Measurements from ENCODE around the gene SMG1. TPM values are rescaled to one million over a fixed set of nuclear protein-coding genes. Genes with fewer than 3 reads are reported as not detected.

Gene SMG1
- total and polyA plus RNA-seq, 2 of the 13 experiments (the other 11 are each of a cell fraction or from before 2014, with no cell fraction given) = 48.7 to 53.7 TPM

DNA sequence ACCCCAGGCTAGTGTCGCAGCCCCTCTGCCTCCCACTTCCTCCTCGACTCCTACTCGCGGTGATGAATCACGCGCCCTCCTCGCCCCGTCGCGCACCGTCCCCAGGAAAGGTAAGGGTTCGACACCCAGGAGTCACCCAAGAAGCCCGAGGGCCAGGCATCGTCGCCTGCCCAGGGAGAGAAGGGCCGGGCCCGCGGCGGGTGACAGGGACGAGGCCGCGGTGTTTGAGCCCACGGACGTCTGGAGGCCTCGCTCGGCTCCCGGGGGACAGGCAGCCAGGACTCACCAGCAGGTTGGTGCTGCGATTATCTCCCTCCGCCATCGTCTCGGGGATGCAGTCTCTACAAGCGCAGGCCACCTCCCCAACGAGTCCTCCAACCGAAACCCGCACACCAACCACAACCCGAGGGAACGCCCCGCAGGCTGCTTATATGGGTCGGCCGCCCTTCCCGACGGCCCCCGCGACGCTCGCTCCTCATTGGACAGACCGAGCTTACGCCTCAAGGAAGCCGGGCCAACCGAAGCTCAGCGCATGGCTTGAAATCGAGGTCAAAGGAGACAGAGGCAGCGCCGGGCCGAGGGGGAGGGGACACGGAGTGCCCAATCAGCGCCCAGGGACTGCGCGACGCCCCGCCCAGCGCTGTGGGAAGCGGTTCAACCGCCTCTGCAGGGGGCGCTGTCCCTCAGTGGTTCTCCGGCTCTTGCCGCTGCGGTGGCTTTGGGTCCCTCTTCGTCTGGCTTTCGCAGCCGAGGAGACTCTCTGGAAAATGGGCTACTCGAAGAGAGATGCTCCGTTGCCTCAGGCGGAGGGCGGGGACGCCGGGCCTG lies 124.8 kb downstream of the SMG1 start, which contains the start of gene ARL6IP1 (continued):
- TF ChIP-seq HOXA9 (CRISPR knock-in tag; IDR thresholded peaks at IDR 0.05; ENCODE audit: borderline replicate concordance) (peak; percentile 96), TAF15 (IDR thresholded peaks at IDR 0.05; ENCODE audit: low read depth, low read length, poor library complexity, severe bottlenecking) (peak; percentile 99), ZBTB42 (CRISPR knock-in tag; IDR thresholded peaks at IDR 0.05) (peak; percentile 97), FOXK1 (CRISPR knock-in tag; IDR thresholded peaks at IDR 0.05; ENCODE audit: borderline replicate concordance, low read depth) (peak; percentile 94), NFE2 (CRISPR knock-in tag; IDR thresholded peaks at IDR 0.05) (peak; percentile 14; the same call in 1 of the 2 replicates), ATF7 (IDR thresholded peaks at IDR 0.05) (no peak), ATF7 (CRISPR knock-in tag; IDR thresholded peaks at IDR 0.05) (peak; percentile 78; the same call in 1 of the 2 replicates), ELF1 (CRISPR knock-in tag; IDR thresholded peaks at IDR 0.05) (peak; percentile 84), FOXK2 (IDR thresholded peaks at IDR 0.05) (no peak; the same call in 1 of the 2 replicates), ARNT2 (CRISPR knock-in tag; IDR thresholded peaks at IDR 0.05; ENCODE audit: low read depth) (peak; percentile 97), HNRNPK (IDR thresholded peaks at IDR 0.05; ENCODE audit: low read depth, low read length, poor library complexity, severe bottlenecking) (peak; percentile 87), POLR2AphosphoS5 (IDR thresholded peaks at IDR 0.05; ENCODE audit: low read depth, low read length) (peak; percentile 100), ZNF20 (CRISPR knock-in tag; IDR thresholded peaks at IDR 0.05) (0 out of 2 replicates have a peak, but pooled peaks have one; percentile 57), SPEN (CRISPR knock-in tag; IDR thresholded peaks at IDR 0.05; ENCODE audit: low read depth) (peak; percentile 95), ZNF430 (CRISPR knock-in tag; IDR thresholded peaks at IDR 0.05) (peak; percentile 98), SYNCRIP (IDR thresholded peaks at IDR 0.05; ENCODE audit: insufficient read depth, low read depth, low read length) (no peak), ZNF138 (CRISPR knock-in tag; IDR thresholded peaks at IDR 0.05; ENCODE audit: low read depth) (peak; percentile 98), ZNF225 (CRISPR knock-in tag; IDR thresholded peaks at IDR 0.05) (peak; percentile 91)
- TF ChIP-seq, protein P1, sequence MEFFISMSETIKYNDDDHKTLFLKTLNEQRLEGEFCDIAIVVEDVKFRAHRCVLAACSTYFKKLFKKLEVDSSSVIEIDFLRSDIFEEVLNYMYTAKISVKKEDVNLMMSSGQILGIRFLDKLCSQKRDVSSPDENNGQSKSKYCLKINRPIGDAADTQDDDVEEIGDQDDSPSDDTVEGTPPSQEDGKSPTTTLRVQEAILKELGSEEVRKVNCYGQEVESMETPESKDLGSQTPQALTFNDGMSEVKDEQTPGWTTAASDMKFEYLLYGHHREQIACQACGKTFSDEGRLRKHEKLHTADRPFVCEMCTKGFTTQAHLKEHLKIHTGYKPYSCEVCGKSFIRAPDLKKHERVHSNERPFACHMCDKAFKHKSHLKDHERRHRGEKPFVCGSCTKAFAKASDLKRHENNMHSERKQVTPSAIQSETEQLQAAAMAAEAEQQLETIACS (CRISPR knock-in tag; IDR thresholded peaks at IDR 0.05) = peak; percentile 55
- TF ChIP-seq, protein P2, sequence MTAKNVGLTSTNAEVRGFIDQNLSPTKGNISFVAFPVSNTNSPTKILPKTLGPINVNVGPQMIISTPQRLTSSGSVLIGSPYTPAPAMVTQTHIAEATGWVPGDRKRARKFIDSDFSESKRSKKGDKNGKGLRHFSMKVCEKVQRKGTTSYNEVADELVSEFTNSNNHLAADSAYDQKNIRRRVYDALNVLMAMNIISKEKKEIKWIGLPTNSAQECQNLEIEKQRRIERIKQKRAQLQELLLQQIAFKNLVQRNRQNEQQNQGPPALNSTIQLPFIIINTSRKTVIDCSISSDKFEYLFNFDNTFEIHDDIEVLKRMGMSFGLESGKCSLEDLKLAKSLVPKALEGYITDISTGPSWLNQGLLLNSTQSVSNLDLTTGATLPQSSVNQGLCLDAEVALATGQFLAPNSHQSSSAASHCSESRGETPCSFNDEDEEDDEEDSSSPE (CRISPR knock-in tag; IDR thresholded peaks at IDR 0.05) = peak; percentile 96
- TF ChIP-seq, protein P3, sequence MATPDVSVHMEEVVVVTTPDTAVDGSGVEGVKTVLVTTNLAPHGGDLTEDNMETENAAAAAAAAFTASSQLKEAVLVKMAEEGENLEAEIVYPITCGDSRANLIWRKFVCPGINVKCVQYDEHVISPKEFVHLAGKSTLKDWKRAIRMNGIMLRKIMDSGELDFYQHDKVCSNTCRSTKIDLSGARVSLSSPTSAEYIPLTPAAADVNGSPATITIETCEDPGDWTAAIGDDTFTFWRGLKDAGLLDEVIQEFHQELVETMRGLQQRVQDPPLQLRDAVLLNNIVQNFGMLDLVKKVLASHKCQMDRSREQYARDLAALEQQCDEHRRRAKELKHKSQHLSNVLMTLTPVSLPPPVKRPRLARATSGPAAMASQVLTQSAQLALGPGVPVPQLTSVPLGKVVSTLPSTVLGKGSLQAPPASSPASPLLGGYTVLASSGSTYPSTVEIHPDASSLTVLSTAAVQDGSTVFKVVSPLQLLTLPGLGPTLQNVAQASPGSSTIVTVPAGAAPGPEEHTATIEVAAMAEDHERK (CRISPR knock-in tag; IDR thresholded peaks at IDR 0.05; ENCODE audit: low read depth) = peak; percentile 65; the same call in 1 of the 2 replicates
- TF ChIP-seq, protein P4, sequence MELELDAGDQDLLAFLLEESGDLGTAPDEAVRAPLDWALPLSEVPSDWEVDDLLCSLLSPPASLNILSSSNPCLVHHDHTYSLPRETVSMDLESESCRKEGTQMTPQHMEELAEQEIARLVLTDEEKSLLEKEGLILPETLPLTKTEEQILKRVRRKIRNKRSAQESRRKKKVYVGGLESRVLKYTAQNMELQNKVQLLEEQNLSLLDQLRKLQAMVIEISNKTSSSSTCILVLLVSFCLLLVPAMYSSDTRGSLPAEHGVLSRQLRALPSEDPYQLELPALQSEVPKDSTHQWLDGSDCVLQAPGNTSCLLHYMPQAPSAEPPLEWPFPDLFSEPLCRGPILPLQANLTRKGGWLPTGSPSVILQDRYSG (CRISPR knock-in tag; IDR thresholded peaks at IDR 0.05) = peak; percentile 84; the same call in 1 of the 2 replicates
